ENCODE measurements around the gene ZNF230.

Gene ZNF230

GRCh38 chr19:44003461-44004009, 778 bp downstream of the ZNF230 start (continued):
- TF ChIP-seq, protein P1, sequence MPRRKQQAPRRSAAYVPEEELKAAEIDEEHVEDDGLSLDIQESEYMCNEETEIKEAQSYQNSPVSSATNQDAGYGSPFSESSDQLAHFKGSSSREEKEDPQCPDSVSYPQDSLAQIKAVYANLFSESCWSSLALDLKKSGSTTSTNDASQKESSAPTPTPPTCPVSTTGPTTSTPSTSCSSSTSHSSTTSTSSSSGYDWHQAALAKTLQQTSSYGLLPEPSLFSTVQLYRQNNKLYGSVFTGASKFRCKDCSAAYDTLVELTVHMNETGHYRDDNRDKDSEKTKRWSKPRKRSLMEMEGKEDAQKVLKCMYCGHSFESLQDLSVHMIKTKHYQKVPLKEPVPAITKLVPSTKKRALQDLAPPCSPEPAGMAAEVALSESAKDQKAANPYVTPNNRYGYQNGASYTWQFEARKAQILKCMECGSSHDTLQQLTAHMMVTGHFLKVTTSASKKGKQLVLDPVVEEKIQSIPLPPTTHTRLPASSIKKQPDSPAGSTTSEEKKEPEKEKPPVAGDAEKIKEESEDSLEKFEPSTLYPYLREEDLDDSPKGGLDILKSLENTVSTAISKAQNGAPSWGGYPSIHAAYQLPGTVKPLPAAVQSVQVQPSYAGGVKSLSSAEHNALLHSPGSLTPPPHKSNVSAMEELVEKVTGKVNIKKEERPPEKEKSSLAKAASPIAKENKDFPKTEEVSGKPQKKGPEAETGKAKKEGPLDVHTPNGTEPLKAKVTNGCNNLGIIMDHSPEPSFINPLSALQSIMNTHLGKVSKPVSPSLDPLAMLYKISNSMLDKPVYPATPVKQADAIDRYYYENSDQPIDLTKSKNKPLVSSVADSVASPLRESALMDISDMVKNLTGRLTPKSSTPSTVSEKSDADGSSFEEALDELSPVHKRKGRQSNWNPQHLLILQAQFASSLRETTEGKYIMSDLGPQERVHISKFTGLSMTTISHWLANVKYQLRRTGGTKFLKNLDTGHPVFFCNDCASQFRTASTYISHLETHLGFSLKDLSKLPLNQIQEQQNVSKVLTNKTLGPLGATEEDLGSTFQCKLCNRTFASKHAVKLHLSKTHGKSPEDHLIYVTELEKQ (tag by site-specific recombination; IDR thresholded peaks at IDR 0.05; ENCODE audit: borderline replicate concordance), result no peak
- TF ChIP-seq ZNF2 (tag by site-specific recombination; IDR thresholded peaks at IDR 0.05) (no peak), TCF7L2 (IDR thresholded peaks at IDR 0.05; ENCODE audit: borderline replicate concordance, low read depth, low read length) (no peak), SP2 (tag by site-specific recombination; IDR thresholded peaks at IDR 0.05) (no peak), ATF2 (tag by site-specific recombination; IDR thresholded peaks at IDR 0.05; ENCODE audit: low read depth) (no peak), ZNF223 (tag by site-specific recombination; IDR thresholded peaks at IDR 0.05) (0 out of 2 replicates have a peak, but pooled peaks have one; percentile 4), MZF1 (tag by site-specific recombination; IDR thresholded peaks at IDR 0.05; ENCODE audit: borderline replicate concordance) (peak; percentile 13; the same call in 1 of the 2 replicates), ZNF837 (tag by site-specific recombination; IDR thresholded peaks at IDR 0.05) (no peak), ZNF239 (tag by site-specific recombination; IDR thresholded peaks at IDR 0.05) (no peak), ZNF354C (tag by site-specific recombination; IDR thresholded peaks at IDR 0.05; ENCODE audit: borderline replicate concordance, low read depth) (no peak), ZIC2 (tag by site-specific recombination; IDR thresholded peaks at IDR 0.05) (no peak), ZBTB21 (tag by site-specific recombination; IDR thresholded peaks at IDR 0.05) (no peak), ZNF664 (tag by site-specific recombination; IDR thresholded peaks at IDR 0.05) (no peak), IKZF3 (tag by site-specific recombination; IDR thresholded peaks at IDR 0.05) (peak; percentile 88), GFI1B (tag by site-specific recombination; IDR thresholded peaks at IDR 0.05) (no peak), ZNF623 (tag by site-specific recombination; IDR thresholded peaks at IDR 0.05) (no peak), GLI4 (tag by site-specific recombination; IDR thresholded peaks at IDR 0.05) (no peak), ZNF335 (tag by site-specific recombination; conservative IDR thresholded peaks at IDR 0.05) (peak; percentile 30), ZNF416 (tag by site-specific recombination; IDR thresholded peaks at IDR 0.05) (no peak), ZNF670 (tag by site-specific recombination; IDR thresholded peaks at IDR 0.05; ENCODE audit: low read depth) (no peak), ZNF626 (tag by site-specific recombination; IDR thresholded peaks at IDR 0.05) (no peak), PRDM1 (tag by site-specific recombination; IDR thresholded peaks at IDR 0.05) (peak; percentile 87), SETDB1 (IDR thresholded peaks at IDR 0.05; ENCODE audit: insufficient read length, low read length) (no peak), WT1 (tag by site-specific recombination; IDR thresholded peaks at IDR 0.05) (0 out of 2 replicates have a peak, but pooled peaks have one; percentile 9), ZEB2 (tag by site-specific recombination; IDR thresholded peaks at IDR 0.05) (no peak), KLF10 (tag by site-specific recombination; IDR thresholded peaks at IDR 0.05) (no peak)
- TF ChIP-seq, protein P2, sequence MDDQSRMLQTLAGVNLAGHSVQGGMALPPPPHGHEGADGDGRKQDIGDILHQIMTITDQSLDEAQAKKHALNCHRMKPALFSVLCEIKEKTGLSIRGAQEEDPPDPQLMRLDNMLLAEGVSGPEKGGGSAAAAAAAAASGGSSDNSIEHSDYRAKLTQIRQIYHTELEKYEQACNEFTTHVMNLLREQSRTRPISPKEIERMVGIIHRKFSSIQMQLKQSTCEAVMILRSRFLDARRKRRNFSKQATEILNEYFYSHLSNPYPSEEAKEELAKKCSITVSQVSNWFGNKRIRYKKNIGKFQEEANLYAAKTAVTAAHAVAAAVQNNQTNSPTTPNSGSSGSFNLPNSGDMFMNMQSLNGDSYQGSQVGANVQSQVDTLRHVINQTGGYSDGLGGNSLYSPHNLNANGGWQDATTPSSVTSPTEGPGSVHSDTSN (CRISPR knock-in tag; IDR thresholded peaks at IDR 0.05), result no peak
- TF ChIP-seq, protein P3, sequence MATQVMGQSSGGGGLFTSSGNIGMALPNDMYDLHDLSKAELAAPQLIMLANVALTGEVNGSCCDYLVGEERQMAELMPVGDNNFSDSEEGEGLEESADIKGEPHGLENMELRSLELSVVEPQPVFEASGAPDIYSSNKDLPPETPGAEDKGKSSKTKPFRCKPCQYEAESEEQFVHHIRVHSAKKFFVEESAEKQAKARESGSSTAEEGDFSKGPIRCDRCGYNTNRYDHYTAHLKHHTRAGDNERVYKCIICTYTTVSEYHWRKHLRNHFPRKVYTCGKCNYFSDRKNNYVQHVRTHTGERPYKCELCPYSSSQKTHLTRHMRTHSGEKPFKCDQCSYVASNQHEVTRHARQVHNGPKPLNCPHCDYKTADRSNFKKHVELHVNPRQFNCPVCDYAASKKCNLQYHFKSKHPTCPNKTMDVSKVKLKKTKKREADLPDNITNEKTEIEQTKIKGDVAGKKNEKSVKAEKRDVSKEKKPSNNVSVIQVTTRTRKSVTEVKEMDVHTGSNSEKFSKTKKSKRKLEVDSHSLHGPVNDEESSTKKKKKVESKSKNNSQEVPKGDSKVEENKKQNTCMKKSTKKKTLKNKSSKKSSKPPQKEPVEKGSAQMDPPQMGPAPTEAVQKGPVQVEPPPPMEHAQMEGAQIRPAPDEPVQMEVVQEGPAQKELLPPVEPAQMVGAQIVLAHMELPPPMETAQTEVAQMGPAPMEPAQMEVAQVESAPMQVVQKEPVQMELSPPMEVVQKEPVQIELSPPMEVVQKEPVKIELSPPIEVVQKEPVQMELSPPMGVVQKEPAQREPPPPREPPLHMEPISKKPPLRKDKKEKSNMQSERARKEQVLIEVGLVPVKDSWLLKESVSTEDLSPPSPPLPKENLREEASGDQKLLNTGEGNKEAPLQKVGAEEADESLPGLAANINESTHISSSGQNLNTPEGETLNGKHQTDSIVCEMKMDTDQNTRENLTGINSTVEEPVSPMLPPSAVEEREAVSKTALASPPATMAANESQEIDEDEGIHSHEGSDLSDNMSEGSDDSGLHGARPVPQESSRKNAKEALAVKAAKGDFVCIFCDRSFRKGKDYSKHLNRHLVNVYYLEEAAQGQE (tag by site-specific recombination; IDR thresholded peaks at IDR 0.05), result no peak
- TF ChIP-seq, protein P4, sequence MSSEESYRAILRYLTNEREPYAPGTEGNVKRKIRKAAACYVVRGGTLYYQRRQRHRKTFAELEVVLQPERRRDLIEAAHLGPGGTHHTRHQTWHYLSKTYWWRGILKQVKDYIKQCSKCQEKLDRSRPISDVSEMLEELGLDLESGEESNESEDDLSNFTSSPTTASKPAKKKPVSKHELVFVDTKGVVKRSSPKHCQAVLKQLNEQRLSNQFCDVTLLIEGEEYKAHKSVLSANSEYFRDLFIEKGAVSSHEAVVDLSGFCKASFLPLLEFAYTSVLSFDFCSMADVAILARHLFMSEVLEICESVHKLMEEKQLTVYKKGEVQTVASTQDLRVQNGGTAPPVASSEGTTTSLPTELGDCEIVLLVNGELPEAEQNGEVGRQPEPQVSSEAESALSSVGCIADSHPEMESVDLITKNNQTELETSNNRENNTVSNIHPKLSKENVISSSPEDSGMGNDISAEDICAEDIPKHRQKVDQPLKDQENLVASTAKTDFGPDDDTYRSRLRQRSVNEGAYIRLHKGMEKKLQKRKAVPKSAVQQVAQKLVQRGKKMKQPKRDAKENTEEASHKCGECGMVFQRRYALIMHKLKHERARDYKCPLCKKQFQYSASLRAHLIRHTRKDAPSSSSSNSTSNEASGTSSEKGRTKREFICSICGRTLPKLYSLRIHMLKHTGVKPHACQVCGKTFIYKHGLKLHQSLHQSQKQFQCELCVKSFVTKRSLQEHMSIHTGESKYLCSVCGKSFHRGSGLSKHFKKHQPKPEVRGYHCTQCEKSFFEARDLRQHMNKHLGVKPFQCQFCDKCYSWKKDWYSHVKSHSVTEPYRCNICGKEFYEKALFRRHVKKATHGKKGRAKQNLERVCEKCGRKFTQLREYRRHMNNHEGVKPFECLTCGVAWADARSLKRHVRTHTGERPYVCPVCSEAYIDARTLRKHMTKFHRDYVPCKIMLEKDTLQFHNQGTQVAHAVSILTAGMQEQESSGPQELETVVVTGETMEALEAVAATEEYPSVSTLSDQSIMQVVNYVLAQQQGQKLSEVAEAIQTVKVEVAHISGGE (tag by site-specific recombination; conservative IDR thresholded peaks at IDR 0.05; ENCODE audit: low read depth), result no peak
